ENCODE data around the gene MRPS11.

DNA sequence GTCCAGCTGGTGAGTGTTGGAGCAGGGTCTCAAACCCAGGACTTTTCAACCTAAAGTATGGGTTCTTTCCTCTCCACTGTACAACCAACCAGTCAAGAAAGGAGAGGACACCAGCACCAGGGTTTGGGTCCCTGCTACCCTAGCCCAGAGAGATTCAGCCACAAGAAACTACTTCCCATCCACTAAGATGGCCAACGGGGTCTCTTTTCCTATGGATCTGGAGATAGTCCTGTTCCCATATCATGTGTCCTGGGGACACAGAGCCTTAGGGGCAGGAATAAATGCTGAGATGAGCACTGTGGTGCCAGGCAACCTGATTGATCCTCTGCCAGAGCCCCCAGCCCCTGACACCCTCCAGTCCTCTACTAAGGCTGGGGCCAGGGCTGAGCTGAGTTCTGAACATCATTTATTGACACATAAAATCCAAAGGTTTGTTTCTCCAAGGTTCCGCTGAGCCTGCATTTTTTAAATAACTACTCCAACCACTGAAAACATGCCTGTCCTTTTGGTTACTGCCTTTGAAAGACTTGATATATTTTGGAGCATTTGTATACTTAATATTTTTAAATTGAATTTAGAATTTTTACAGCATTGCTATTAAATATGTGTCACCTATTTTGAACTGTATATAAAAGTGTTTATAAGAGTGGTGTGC is 26.3 kb upstream of the MRPS11 start:
- TF ChIP-seq POLR2AphosphoS5 (IDR thresholded peaks at IDR 0.05; ENCODE audit: borderline replicate concordance, low read depth, low read length) = no peak
- no peak for TF ChIP-seq FOXP2 (optimal IDR thresholded peaks at IDR 0.05; ENCODE audit: control extremely low read depth, extremely low read length, insufficient read depth)
